Lower leg skin (tissue), 4 donors: ENCODE data around the gene SOS1. TPM values are rescaled to one million over a fixed set of nuclear protein-coding genes. Genes with fewer than 3 reads are reported as not detected.

Experiments
- DNase-seq, 2 donors: peaks; one replicate each; pipeline ENCODE4 v3.0.0-alpha.2; 2019; ENCODE audit warnings: low spot score in 2 of 2
- H3K4me3 ChIP-seq: fragments of 200-600 bp; sonication (generic); 2 replicates; pipeline ENCODE4 v1.5.1; 2017; ENCODE audit warnings: mild to moderate bottlenecking, low read depth; ENCODE audit not compliant: poor library complexity, severe bottlenecking
- POLR2A ChIP-seq, 2 donors: fragments of 450-650 bp; IDR thresholded peaks; one replicate each; pipeline ENCODE4 v1.6.1; 2016 to 2017; ENCODE audit warnings: antibody characterized with exemption in 2 of 2, mild to moderate bottlenecking in 1 of 2, moderate library complexity in 1 of 2
- WGBS, 2 donors: methylation state at CpG; one replicate each; pipeline ENCODE4 v1.1.5; 2018; 5-methylcytosine and 5-hydroxymethylcytosine counted together
- intact Hi-C: fragments of 100-400 bp; cut with DNase I; formaldehyde crosslinking; loops from one replicate; pipeline ENCODE4 v1.15.0; 2023; ENCODE audit warnings: low total_unique reads
- total RNA-seq, 4 donors: library from RNA; depleted of rRNA; stranded (reverse); fragments of >200 nt; gene quantifications; one replicate each; pipeline ENCODE4 v1.1.0, GENCODE V29; 2016
- TF ChIP-seq, protein P1 (sequence below), 3 donors: fragments of 450-650 bp; IDR thresholded peaks; one replicate each; pipeline ENCODE4 v1.5.1; 2016; ENCODE audit warnings: antibody characterized with exemption in 3 of 3, mild to moderate bottlenecking in 3 of 3, moderate library complexity in 2 of 3

The SOS1 gene
- total RNA-seq, 4 donors from 2014 or later = 18.9 to 25.0 (median 19.3) TPM

DNA sequence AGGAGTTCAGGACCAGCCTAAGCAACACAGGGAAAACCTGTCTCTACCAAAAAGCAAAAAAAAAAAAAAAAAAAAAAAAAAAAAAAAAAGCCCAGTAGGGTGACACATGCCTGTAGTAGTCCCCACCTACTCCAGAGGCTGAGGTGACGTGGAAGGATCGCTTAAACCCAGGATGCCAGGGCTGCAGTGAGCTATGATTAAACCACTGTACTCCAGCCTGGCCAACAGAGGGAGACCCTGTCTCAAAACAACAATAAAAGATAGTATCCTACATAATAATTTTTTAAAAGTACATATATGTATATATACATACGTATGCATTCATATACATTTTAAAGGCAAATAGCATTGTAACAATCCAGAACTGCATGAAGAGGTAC is 51.7 kb downstream of the SOS1 start:
- WGBS, 2 donors = 81 to 87% methylated on average over 3 of the region's 3 CpGs
- TF ChIP-seq, protein P1, sequence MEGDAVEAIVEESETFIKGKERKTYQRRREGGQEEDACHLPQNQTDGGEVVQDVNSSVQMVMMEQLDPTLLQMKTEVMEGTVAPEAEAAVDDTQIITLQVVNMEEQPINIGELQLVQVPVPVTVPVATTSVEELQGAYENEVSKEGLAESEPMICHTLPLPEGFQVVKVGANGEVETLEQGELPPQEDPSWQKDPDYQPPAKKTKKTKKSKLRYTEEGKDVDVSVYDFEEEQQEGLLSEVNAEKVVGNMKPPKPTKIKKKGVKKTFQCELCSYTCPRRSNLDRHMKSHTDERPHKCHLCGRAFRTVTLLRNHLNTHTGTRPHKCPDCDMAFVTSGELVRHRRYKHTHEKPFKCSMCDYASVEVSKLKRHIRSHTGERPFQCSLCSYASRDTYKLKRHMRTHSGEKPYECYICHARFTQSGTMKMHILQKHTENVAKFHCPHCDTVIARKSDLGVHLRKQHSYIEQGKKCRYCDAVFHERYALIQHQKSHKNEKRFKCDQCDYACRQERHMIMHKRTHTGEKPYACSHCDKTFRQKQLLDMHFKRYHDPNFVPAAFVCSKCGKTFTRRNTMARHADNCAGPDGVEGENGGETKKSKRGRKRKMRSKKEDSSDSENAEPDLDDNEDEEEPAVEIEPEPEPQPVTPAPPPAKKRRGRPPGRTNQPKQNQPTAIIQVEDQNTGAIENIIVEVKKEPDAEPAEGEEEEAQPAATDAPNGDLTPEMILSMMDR (IDR thresholded peaks at IDR 0.05) = no peak
- no peak for TF ChIP-seq POLR2A (IDR thresholded peaks at IDR 0.05)
- intact Hi-C loops = no loop called here
- no peak for DNase-seq
- no peak overlapping the region for H3K4me3 ChIP-seq

DNA sequence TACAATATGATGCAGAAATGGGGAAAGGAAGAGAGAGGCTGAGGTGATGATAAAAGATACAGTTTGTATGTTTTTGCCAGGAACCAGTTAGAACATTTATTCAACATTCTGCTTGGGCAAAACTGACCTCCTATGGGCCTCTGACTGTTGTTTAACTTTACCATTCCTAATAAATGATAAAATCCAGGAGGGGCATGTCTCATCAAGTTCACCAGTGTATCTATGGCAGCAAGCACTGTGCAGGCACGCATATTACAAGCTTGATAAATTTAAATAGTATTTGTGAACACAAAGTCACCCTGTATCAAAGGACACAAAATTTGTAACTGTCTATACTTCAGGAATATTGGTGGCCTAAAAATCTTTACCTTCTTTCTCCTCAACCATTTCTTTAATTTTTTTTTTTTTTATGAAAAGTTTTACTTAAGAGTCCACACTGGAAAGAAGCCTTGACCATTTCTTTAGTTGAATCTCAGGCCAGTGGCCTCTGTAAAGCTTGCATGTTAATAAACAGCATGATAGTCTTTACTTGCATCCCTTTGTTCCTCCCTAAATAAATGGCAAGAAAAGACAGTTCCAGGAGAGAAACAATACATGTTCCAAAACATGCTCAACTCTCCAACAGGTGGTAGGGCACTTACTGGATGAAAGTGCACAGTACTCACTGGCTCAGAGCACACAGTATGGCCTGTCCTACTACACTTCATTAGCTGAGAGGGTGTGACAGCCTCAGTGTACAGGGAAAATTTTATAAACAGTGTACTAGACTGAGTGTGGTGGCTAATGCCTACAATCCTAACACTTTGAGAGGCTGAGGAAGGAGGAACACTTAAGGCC is 52.3 kb downstream of the SOS1 start:
- intact Hi-C loops = no loop called here
- DNase-seq = no peak
- WGBS, 2 donors = 60 to 69% methylated on average over 1 of the region's 1 CpG
- TF ChIP-seq, protein P1 (IDR thresholded peaks at IDR 0.05) = no peak
- TF ChIP-seq POLR2A (IDR thresholded peaks at IDR 0.05) = no peak
- no peak overlapping the region for H3K4me3 ChIP-seq

DNA sequence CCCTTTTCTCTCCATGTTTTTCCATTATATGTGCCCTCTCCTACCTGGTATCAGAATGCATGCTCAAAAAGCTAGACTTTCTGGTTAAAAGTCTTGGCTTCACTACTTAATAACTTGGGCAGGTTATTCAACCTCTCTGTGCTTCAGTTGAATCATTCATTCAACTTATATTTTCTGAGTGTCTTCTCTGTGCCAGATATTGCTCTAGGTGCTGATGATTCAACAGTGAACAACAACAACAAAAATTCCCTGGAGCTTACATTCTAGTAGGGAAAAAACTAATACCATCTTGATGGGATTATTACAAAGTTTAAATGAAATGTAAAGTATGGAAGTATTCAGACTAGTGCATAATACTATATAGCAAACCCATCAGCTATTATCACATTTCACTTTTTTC is 55.2 kb downstream of the SOS1 start:
- intact Hi-C loops = no loop called here
- H3K4me3 ChIP-seq = no peak overlapping the region
- TF ChIP-seq POLR2A (IDR thresholded peaks at IDR 0.05) = no peak
- TF ChIP-seq, protein P1 (IDR thresholded peaks at IDR 0.05) = no peak
- no peak for DNase-seq

DNA sequence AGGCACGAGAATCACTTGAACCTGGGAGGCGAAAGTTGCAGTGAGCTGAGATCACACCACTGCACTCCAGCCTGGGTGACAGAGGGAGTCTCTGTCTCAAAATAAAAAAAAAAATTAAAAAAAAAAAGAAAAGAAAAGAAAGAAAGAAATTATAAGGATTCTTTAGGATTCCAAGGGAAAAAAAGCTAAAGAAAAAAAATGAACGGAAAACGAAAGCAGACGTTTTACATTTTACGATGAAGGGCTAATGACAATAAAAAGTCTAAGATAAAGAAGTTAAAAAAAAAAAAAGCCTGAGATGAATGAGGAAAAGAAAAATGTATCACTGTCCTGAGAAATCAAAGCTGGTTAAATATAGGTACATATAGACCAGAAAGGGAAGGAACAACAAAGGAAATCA is 58.5 kb downstream of the SOS1 start:
- WGBS, 2 donors = 93 to 94% methylated on average over 6 of the region's 6 CpGs
- no peak overlapping the region for H3K4me3 ChIP-seq
- intact Hi-C loops = loop anchor here (5.0 kb wide), 1 partner anchor 165 kb away; no protein-coding TSS in a partner anchor
- no peak for DNase-seq
- TF ChIP-seq, protein P1 (IDR thresholded peaks at IDR 0.05) = no peak
- TF ChIP-seq POLR2A (IDR thresholded peaks at IDR 0.05) = no peak

DNA sequence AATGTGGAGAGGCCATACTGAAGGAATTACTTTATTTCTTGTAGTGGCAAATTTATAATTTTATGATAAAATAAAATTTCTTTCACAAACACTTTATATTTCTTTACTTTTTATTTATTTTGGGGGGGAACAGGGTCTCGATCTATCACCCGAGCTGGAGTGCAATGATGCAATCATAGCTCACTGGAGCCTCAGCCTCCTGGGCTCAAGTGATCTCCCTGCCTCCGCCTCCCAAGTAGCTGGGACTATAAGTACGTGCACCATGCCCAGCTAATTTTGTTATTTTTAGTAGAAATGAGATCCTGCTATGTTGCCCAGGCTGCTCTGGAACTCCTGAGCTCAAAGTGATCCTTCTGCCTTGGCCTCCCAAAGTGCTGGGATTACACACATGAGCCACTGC is 59.6 kb downstream of the SOS1 start:
- WGBS, 2 donors = 80 to 85% methylated on average over 4 of the region's 4 CpGs
- no peak overlapping the region for H3K4me3 ChIP-seq
- DNase-seq = no peak
- no peak for TF ChIP-seq POLR2A (IDR thresholded peaks at IDR 0.05)
- TF ChIP-seq, protein P1 (IDR thresholded peaks at IDR 0.05) = no peak
- intact Hi-C loops = loop anchor here (5.0 kb wide), 1 partner anchor 166 kb away; no protein-coding TSS in a partner anchor
